Fibroblast of lung (primary cell): ENCODE results near the gene TCIRG1. TPM values are rescaled to one million over a fixed set of nuclear protein-coding genes. Genes with fewer than 3 reads are reported as not detected.

Experiments used
- DNase-seq, 2 donors: peaks; one replicate each; pipeline versions ENCODE4 v3.0.0 to v3.0.0-alpha.2; 2010; ENCODE audit warnings: low read depth in 2 of 2
- H2AFZ ChIP-seq: 2 replicates; pipeline ENCODE4 v1.5.1; 2012; ENCODE audit warnings: low read length, control low read depth, inconsistent platforms
- H3K27ac ChIP-seq: 2 replicates; pipeline ENCODE4 v1.5.1; 2011; ENCODE audit warnings: low read length, control low read depth; ENCODE audit not compliant: insufficient read depth
- H3K27me3 ChIP-seq: 2 replicates; pipeline ENCODE4 v1.5.1; 2011; ENCODE audit warnings: mild to moderate bottlenecking, low read length; ENCODE audit not compliant: control insufficient read depth, insufficient read depth
- H3K36me3 ChIP-seq: 2 replicates; pipeline ENCODE4 v1.5.1; 2011; ENCODE audit warnings: low read length; ENCODE audit not compliant: control insufficient read depth, insufficient read depth
- H3K4me1 ChIP-seq: 2 replicates; pipeline ENCODE4 v1.5.1; 2011; ENCODE audit warnings: low read length; ENCODE audit not compliant: control insufficient read depth, insufficient read depth; ENCODE audit errors: extremely low read depth
- H3K4me2 ChIP-seq: 2 replicates; pipeline ENCODE4 v1.5.1; 2011; ENCODE audit warnings: low read length, control low read depth; ENCODE audit not compliant: insufficient read depth; ENCODE audit errors: extremely low read depth
- H3K4me3 ChIP-seq, 4 experiments: fragments of 200-600 bp in 1 of 4; sonication (generic) in 1 of 4; replicated peaks in 1 of 4; 2 replicates each; pipeline ENCODE4 v1.5.1; 2011 to 2016; ENCODE audit warnings: low read length in 4 of 4, low read depth in 3 of 4, mild to moderate bottlenecking in 3 of 4, control low read depth in 2 of 4, inconsistent platforms in 1 of 4, mixed read lengths in 1 of 4; ENCODE audit not compliant: insufficient read depth in 1 of 4; ENCODE audit errors: control extremely low read depth in 1 of 4
- H3K79me2 ChIP-seq: 2 replicates; pipeline ENCODE4 v1.5.1; 2012; ENCODE audit warnings: mild to moderate bottlenecking, low read length, inconsistent platforms; ENCODE audit not compliant: control insufficient read depth, insufficient read depth
- H3K9ac ChIP-seq: 2 replicates; pipeline ENCODE4 v1.5.1; 2011; ENCODE audit warnings: mild to moderate bottlenecking, low read length, control low read depth; ENCODE audit not compliant: insufficient read depth
- H3K9me3 ChIP-seq: 2 replicates; pipeline ENCODE4 v1.5.1; 2012; ENCODE audit warnings: low read depth, low read length; ENCODE audit not compliant: control insufficient read depth, insufficient read depth
- H4K20me1 ChIP-seq: 2 replicates; pipeline ENCODE4 v1.5.1; 2011; ENCODE audit warnings: low read length; ENCODE audit not compliant: control insufficient read depth, insufficient read depth; ENCODE audit errors: extremely low read depth
- EZH2 ChIP-seq: IDR thresholded peaks from 2 replicates; pipeline ENCODE4 v1.5.1; 2012; ENCODE audit warnings: low read length, control low read depth, mild to moderate bottlenecking; ENCODE audit errors: missing control alignments
- polyA plus RNA-seq, 2 donors: library from polyadenylated mRNA; depleted of rRNA in 1 of 2; stranded (reverse) in 1 of 2; unstranded in 1 of 2; fragments of >200 nt; gene quantifications; 2 replicates each; pipeline ENCODE4 v1.2.1, GENCODE V29; 2011 to 2012; ENCODE audit warnings: missing spikeins in 1 of 2
- total RNA-seq: library from RNA; depleted of rRNA; stranded (reverse); fragments of >200 nt; gene quantifications from 2 replicates; pipeline ENCODE4 v1.2.1, GENCODE V29; 2014
- TF ChIP-seq, protein P1 (sequence below), 2 donors: IDR thresholded peaks in 1 of 2; conservative IDR thresholded peaks in 1 of 2; 1 replicate in 1 of 2; 2 replicates in 1 of 2; pipeline ENCODE4 v1.5.1; 2011 to 2012; ENCODE audit warnings: low read length in 2 of 2, control low read depth in 1 of 2, inconsistent platforms in 1 of 2, low read depth in 1 of 2, mild to moderate bottlenecking in 1 of 2

TCIRG1 gene
- total and polyA plus RNA-seq, 2 donors (not counting 1 experiment from before 2014, with no cell fraction given): 26.7 to 46.2 TPM

- H3K9me3 ChIP-seq: no peaks in the 10 kb centered on the region
- H3K4me3 ChIP-seq: no peak overlapping the region
These were observed 4.7 kb downstream of the TCIRG1 start for GRCh38 chr11:68043349-68044144.

GRCh38 chr11:68044145-68044813, 5.5 kb downstream of the TCIRG1 start:
- DNase-seq: no peak
- H3K9ac ChIP-seq: no peak overlapping the region
- no peaks in the 10 kb centered on the region for H3K27me3 ChIP-seq
- H3K36me3 ChIP-seq: peaks cover 41% of the 10 kb centered on the region
- H3K4me1 ChIP-seq: peaks cover 2% of the 10 kb centered on the region
- no peak overlapping the region for H3K4me3 ChIP-seq
- no peak overlapping the region for H2AFZ ChIP-seq
- H3K27ac ChIP-seq: no peak overlapping the region
- H3K79me2 ChIP-seq: peaks cover 22% of the 10 kb centered on the region
- H3K9me3 ChIP-seq: no peaks in the 10 kb centered on the region
- no peak overlapping the region for H3K4me2 ChIP-seq
- TF ChIP-seq, protein P1, sequence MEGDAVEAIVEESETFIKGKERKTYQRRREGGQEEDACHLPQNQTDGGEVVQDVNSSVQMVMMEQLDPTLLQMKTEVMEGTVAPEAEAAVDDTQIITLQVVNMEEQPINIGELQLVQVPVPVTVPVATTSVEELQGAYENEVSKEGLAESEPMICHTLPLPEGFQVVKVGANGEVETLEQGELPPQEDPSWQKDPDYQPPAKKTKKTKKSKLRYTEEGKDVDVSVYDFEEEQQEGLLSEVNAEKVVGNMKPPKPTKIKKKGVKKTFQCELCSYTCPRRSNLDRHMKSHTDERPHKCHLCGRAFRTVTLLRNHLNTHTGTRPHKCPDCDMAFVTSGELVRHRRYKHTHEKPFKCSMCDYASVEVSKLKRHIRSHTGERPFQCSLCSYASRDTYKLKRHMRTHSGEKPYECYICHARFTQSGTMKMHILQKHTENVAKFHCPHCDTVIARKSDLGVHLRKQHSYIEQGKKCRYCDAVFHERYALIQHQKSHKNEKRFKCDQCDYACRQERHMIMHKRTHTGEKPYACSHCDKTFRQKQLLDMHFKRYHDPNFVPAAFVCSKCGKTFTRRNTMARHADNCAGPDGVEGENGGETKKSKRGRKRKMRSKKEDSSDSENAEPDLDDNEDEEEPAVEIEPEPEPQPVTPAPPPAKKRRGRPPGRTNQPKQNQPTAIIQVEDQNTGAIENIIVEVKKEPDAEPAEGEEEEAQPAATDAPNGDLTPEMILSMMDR (conservative IDR thresholded peaks at IDR 0.05 in 1 of 2, IDR thresholded peaks at IDR 0.05 in 1 of 2; ENCODE audit: low read depth in 1 of 2, low read length in 2 of 2): no peak
- TF ChIP-seq EZH2: no peak
- no peaks in the 10 kb centered on the region for H4K20me1 ChIP-seq

More at GRCh38 chr11:68043349-68044144, 4.7 kb downstream of the TCIRG1 start:
- peak; percentile 47 to 70 for DNase-seq
- Histone ChIP-seq H3K9ac (no peak overlapping the region), H3K4me1 (peaks cover 3% of the 10 kb centered on the region), H3K27ac (no peak overlapping the region), H3K27me3 (no peaks in the 10 kb centered on the region), H3K4me2 (no peak overlapping the region), H3K36me3 (peaks cover 34% of the 10 kb centered on the region), H2AFZ (no peak overlapping the region), H3K79me2 (peaks cover 26% of the 10 kb centered on the region), H4K20me1 (no peaks in the 10 kb centered on the region)
- TF ChIP-seq, protein P1 (conservative IDR thresholded peaks at IDR 0.05 in 1 of 2, IDR thresholded peaks at IDR 0.05 in 1 of 2; ENCODE audit: low read depth in 1 of 2, low read length in 2 of 2): no peak
- no peak for TF ChIP-seq EZH2

DNA sequence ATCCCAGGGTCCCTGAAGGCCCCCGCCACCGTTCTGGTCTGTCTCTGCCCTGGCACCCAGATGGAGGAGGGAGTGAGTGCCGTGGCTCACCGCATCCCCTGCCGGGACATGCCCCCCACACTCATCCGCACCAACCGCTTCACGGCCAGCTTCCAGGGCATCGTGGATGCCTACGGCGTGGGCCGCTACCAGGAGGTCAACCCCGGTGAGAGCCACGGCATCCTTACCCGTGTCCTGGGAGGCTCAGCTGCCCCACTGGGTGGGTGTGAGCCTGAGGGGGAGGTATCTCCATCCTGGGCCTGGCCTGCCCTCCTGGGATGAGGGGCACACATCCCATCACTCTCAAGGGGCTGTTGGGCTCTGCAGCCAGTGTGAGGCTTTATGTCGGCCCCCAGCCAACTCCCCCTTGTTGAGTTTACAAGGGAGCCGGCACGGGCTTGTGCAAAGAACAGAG, 6.1 kb downstream of the TCIRG1 start:
- peaks cover 46% of the 10 kb centered on the region for H3K36me3 ChIP-seq
- H3K4me3 ChIP-seq: no peak overlapping the region
- DNase-seq: no peak
- no peak overlapping the region for H3K9ac ChIP-seq
- H3K9me3 ChIP-seq: no peaks in the 10 kb centered on the region
- no peak for TF ChIP-seq EZH2
- TF ChIP-seq, protein P1 (conservative IDR thresholded peaks at IDR 0.05 in 1 of 2, IDR thresholded peaks at IDR 0.05 in 1 of 2; ENCODE audit: low read depth in 1 of 2, low read length in 2 of 2): no peak
- H3K79me2 ChIP-seq: peaks cover 16% of the 10 kb centered on the region
- no peak overlapping the region for H3K27ac ChIP-seq
- no peak overlapping the region for H3K4me2 ChIP-seq
- H2AFZ ChIP-seq: no peak overlapping the region
- no peaks in the 10 kb centered on the region for H3K27me3 ChIP-seq
- no peaks in the 10 kb centered on the region for H4K20me1 ChIP-seq
- H3K4me1 ChIP-seq: peaks cover 2% of the 10 kb centered on the region
